Upper lobe of left lung (tissue), 4 donors: ENCODE data around the gene TNFAIP8L3.

Source experiments
- EP300 ChIP-seq, 4 donors: sonication (generic); formaldehyde crosslinking; IDR thresholded peaks; one replicate each; pipeline ENCODE4 v1.5.1; 2017; ENCODE audit warnings: antibody characterized with exemption in 4 of 4, control low read depth in 2 of 4
- POLR2AphosphoS5 ChIP-seq, 2 donors: sonication (generic); formaldehyde crosslinking; IDR thresholded peaks; one replicate each; pipeline ENCODE4 v1.5.1; 2017; ENCODE audit warnings: antibody characterized with exemption in 2 of 2
- TF ChIP-seq, protein P1 (sequence below), 6 experiments: fragments of 450-650 bp in 4 of 6; fragments of 200-600 bp in 2 of 6; sonication (generic) in 2 of 6; IDR thresholded peaks; one replicate each; pipeline ENCODE4 v1.5.1; 2016 to 2019; ENCODE audit warnings: antibody characterized with exemption in 6 of 6

DNA sequence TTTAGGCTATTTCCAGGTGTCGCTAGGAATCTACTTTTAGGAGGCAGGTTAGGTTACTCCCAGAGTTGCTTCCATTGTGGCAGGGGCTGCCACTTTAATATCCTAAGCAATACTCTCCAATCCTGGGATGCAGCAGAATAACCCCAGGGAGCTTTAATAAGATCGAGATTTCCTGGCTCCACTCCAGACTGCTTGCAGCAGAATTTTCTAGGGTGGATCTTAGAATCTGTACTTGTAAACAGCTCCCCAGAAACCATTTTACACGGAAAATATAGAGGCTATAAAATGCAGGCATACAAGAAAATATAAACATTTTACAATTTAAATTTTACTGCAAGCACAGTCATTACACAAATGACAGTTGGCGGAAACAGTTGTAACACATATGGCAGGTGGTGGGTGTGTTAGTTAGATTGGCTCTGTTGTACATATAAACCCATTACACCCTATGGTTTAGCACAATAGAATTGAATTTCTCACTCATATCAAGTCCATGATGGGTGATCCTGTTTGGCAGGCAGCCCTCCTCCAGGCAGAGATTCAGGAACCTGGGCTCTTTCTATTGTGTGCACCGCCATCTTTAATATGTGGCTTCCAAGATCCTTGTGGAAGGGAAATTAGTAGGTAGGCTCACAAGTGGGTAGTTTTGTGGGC is 35.0 kb upstream of the TNFAIP8L3 start:
- TF ChIP-seq, protein P1, sequence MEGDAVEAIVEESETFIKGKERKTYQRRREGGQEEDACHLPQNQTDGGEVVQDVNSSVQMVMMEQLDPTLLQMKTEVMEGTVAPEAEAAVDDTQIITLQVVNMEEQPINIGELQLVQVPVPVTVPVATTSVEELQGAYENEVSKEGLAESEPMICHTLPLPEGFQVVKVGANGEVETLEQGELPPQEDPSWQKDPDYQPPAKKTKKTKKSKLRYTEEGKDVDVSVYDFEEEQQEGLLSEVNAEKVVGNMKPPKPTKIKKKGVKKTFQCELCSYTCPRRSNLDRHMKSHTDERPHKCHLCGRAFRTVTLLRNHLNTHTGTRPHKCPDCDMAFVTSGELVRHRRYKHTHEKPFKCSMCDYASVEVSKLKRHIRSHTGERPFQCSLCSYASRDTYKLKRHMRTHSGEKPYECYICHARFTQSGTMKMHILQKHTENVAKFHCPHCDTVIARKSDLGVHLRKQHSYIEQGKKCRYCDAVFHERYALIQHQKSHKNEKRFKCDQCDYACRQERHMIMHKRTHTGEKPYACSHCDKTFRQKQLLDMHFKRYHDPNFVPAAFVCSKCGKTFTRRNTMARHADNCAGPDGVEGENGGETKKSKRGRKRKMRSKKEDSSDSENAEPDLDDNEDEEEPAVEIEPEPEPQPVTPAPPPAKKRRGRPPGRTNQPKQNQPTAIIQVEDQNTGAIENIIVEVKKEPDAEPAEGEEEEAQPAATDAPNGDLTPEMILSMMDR (IDR thresholded peaks at IDR 0.05) = no peak
- TF ChIP-seq POLR2AphosphoS5 (IDR thresholded peaks at IDR 0.05) (no peak), EP300 (IDR thresholded peaks at IDR 0.05) (no peak)
